Parathyroid adenoma (tissue), 2 donors: ENCODE measurements around the gene MYO5B.
"Not testable (repeated sequence)": the region's sequence is repeated elsewhere in the genome, so short reads cannot be mapped to it uniquely, and the experiment has no call there.

Experiments
- H2AFZ ChIP-seq: fragments of 300-600 bp; sonication (generic); one replicate; pipeline ENCODE4 v1.7.0; 2017; ENCODE audit warnings: antibody characterized with exemption, mild to moderate bottlenecking
- H3K27ac ChIP-seq: fragments of 300-600 bp; sonication (generic); one replicate; pipeline ENCODE4 v1.7.0; 2017
- H3K27me3 ChIP-seq: fragments of 300-600 bp; sonication (generic); one replicate; pipeline ENCODE4 v1.7.0; 2017; ENCODE audit warnings: low read length; ENCODE audit not compliant: control insufficient read depth, insufficient read depth
- H3K36me3 ChIP-seq: fragments of 300-600 bp; sonication (generic); one replicate; pipeline ENCODE4 v1.7.0; 2017; ENCODE audit warnings: low read length; ENCODE audit not compliant: control insufficient read depth, insufficient read depth
- H3K4me1 ChIP-seq: fragments of 300-600 bp; sonication (generic); one replicate; pipeline ENCODE4 v1.7.0; 2017; ENCODE audit warnings: control low read depth
- H3K4me2 ChIP-seq: fragments of 300-600 bp; sonication (generic); one replicate; pipeline ENCODE4 v1.7.0; 2017; ENCODE audit warnings: low read length
- H3K4me3 ChIP-seq: fragments of 300-600 bp; sonication (generic); one replicate; pipeline ENCODE4 v1.7.0; 2017; ENCODE audit warnings: low read depth, low read length
- H3K79me2 ChIP-seq: fragments of 300-600 bp; sonication (generic); one replicate; pipeline ENCODE4 v1.7.0; 2017; ENCODE audit warnings: control low read depth
- H3K9ac ChIP-seq: fragments of 300-600 bp; sonication (generic); one replicate; pipeline ENCODE4 v1.7.0; 2017; ENCODE audit warnings: mild to moderate bottlenecking
- H3K9me3 ChIP-seq: fragments of 300-600 bp; sonication (generic); one replicate; pipeline ENCODE4 v1.7.0; 2017; ENCODE audit warnings: low read length; ENCODE audit not compliant: control insufficient read depth
- TF ChIP-seq, protein P1 (sequence below): fragments of 300-600 bp; sonication (generic); IDR thresholded peaks from one replicate; pipeline ENCODE4 v1.7.0; 2017; ENCODE audit warnings: antibody characterized with exemption, mild to moderate bottlenecking
- donor health status: primary hyperparathyroidism.

Gene MYO5B

DNA sequence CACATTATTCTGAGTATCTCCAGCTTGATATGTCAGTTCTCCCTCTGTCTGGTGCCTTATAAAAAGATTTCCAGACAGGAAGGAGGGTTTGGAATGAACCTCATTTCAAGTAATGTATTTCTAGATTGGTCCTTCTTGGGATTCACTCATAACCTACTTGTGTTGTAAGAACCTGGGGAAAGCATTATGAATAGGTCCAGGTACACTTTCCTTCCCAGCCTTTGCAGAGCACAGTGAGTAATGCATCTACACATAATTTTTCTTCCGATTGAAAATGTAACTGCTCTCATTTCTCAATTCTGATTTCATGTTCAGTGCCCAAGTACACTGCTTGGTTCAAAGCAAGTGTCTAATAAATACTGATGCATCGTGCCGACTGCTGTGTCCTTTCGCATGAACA is 356.6 kb downstream of the MYO5B start:
- Histone ChIP-seq H3K9ac (no peak overlapping the region), H3K4me1 (no peaks in the 10 kb centered on the region), H3K79me2 (no peaks in the 10 kb centered on the region), H3K4me2 (no peak overlapping the region), H3K36me3 (no peaks in the 10 kb centered on the region), H3K27ac (no peak overlapping the region), H3K4me3 (no peak overlapping the region), H2AFZ (no peak overlapping the region), H3K27me3 (no peaks in the 10 kb centered on the region), H3K9me3 (no peaks in the 10 kb centered on the region)
- TF ChIP-seq, protein P1, sequence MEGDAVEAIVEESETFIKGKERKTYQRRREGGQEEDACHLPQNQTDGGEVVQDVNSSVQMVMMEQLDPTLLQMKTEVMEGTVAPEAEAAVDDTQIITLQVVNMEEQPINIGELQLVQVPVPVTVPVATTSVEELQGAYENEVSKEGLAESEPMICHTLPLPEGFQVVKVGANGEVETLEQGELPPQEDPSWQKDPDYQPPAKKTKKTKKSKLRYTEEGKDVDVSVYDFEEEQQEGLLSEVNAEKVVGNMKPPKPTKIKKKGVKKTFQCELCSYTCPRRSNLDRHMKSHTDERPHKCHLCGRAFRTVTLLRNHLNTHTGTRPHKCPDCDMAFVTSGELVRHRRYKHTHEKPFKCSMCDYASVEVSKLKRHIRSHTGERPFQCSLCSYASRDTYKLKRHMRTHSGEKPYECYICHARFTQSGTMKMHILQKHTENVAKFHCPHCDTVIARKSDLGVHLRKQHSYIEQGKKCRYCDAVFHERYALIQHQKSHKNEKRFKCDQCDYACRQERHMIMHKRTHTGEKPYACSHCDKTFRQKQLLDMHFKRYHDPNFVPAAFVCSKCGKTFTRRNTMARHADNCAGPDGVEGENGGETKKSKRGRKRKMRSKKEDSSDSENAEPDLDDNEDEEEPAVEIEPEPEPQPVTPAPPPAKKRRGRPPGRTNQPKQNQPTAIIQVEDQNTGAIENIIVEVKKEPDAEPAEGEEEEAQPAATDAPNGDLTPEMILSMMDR: no peak

- Histone ChIP-seq H3K79me2 (no peaks in the 10 kb centered on the region), H3K4me1 (no peaks in the 10 kb centered on the region), H3K4me2 (no peak overlapping the region), H3K9ac (no peak overlapping the region), H3K27me3 (no peaks in the 10 kb centered on the region), H2AFZ (no peak overlapping the region), H3K9me3 (no peaks in the 10 kb centered on the region), H3K4me3 (no peak overlapping the region), H3K36me3 (no peaks in the 10 kb centered on the region), H3K27ac (no peak overlapping the region)
- TF ChIP-seq, protein P1: no peak
Measured at GRCh38 chr18:49837889-49838288, 357.1 kb downstream of the MYO5B start.

DNA sequence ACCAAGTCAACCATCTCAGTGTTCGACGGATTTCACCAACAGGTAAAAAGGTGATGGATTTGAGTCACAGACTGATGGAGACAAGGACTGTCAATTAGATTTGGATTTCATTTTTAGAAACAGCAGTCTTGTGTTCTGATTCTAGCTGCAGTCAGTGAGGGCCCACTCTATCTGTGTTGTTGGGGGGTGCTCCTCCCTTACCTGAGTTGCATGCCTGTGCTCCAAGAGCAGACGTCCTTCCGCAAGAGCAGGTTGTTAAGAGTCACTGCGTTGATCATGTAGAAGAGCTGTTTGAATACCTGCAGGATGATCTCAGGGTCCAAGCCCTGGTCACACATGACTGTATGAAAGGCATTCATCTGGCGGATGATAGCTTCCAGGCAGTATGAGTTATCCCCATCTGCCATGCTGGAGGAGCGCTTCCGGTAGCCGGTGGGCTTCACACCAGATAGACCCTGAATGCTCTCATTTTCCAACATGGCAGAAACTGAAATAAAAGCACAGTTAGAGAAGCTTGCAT is 357.6 kb downstream of the MYO5B start:
- not testable (repeated sequence) for H3K36me3 ChIP-seq, H3K79me2 ChIP-seq, H3K4me3 ChIP-seq, H2AFZ ChIP-seq, H3K9ac ChIP-seq, H3K4me1 ChIP-seq, H3K9me3 ChIP-seq, H3K4me2 ChIP-seq, H3K27me3 ChIP-seq, H3K27ac ChIP-seq

GRCh38 chr18:49835405-49835804 is 359.5 kb downstream of the MYO5B start:
- Histone ChIP-seq H3K27ac (no peak overlapping the region), H3K27me3 (no peaks in the 10 kb centered on the region), H3K4me3 (no peak overlapping the region), H3K36me3 (no peaks in the 10 kb centered on the region), H2AFZ (no peak overlapping the region), H3K4me2 (no peak overlapping the region), H3K79me2 (no peaks in the 10 kb centered on the region), H3K9me3 (no peaks in the 10 kb centered on the region), H3K9ac (no peak overlapping the region), H3K4me1 (no peaks in the 10 kb centered on the region)
- TF ChIP-seq, protein P1: no peak

DNA sequence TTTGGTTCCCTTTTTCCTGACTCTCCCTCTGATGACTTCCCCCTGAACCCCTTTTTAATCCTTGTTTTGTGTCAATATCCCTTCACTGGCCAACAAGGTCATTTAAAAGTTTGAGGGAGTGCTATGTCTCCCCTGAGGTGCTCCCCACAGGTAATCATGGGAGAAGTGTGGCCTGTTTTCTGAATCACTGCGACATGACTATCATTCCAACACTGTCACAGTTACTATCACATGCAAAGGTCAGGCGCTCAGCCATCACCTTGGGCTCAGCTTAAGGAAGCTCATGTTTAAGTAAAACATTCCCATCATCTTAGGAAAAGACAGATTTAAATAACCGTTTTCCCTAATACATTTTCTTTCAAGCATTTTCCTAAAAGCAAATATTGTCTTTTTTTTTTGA is 360.7 kb downstream of the MYO5B start:
- no peak overlapping the region for H3K27ac ChIP-seq
- no peak overlapping the region for H3K9ac ChIP-seq
- no peak overlapping the region for H3K4me3 ChIP-seq

More for the DNA sequence above, 360.7 kb downstream of the MYO5B start:
- Histone ChIP-seq H3K4me2 (no peak overlapping the region), H3K9me3 (no peaks in the 10 kb centered on the region), H3K4me1 (no peaks in the 10 kb centered on the region), H3K27me3 (no peaks in the 10 kb centered on the region), H3K79me2 (no peaks in the 10 kb centered on the region), H2AFZ (no peak overlapping the region), H3K36me3 (no peaks in the 10 kb centered on the region)
- TF ChIP-seq, protein P1: no peak
